Activated CD4-positive, alpha-beta T cell treated with anti-CD3 and anti-CD28 coated beads, Interleukin-2, amount 50 U/mL, for 24 hours (primary cell): ENCODE measurements around the gene CTRB1.

Experiments used
- DNase-seq, 2 donors: peaks; one replicate each; pipeline ENCODE4 v3.0.0-alpha.2; 2020; ENCODE audit warnings: low read depth in 1 of 2, low spot score in 1 of 2

Gene CTRB1

DNA sequence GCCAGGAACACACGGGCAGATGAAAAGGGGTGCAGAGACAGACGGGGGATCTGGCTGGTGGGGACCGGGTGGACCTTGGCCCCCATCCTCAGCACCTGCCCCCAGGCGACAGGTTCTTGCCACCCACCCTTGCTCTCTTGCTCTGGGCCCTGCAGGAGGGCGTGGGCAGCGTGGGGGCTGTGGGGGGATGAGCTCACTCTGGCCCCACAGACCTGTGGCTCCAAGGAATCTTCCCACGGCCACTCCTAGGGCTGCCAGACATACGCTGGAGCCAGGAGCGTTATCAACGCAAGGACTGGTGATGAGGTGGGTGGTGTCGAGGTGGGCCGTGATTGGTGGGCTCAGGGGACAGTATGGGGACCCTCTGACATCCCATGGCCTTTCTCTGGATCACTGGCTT is 6.3 kb downstream of the CTRB1 start:
- DNase-seq: no peak

- no peak for DNase-seq
Measured at GRCh38 chr16:75225678-75226515, 7.1 kb downstream of the CTRB1 start.

DNA sequence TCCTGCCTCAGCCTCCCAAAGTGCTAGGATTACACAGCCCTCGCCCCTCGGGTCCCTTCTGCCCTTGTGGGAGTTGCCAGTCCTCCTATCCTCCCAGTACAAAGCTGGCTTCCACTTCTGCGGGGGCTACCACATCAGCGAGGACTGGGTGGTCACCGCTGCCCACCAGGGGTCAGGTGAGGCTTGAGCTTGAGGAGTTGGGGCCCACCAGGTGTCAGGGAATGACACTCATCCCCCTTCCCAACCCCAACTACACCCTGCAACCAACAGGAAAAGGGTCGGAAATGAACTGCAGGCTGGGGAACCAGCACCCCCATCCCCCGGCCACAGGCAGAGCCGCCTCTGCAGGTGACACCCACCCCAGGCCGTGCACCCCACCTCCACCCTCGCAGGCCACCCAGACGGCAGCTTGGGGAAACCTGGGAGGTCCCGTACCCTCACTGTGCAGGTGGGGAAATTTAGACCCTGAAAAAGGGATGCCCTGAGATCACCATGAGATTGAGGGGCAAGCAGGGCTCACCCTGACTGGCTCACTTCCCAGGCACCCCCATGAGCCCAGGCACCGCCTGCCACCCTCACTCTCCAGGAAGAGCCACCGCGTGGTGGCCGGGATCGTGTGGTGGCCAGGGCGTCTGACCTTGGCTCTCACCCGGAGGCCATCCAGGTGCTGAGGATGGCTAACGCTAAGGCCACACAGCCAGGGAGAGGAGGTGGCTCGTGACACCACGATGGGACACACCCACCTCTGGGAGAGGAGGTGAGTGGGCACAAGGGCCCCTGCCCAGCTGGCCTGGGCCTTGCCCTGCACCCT is 8.0 kb downstream of the CTRB1 start:
- no peak for DNase-seq

GRCh38 chr16:75227361-75228142 is 8.8 kb downstream of the CTRB1 start:
- no peak for DNase-seq

GRCh38 chr16:75228143-75228976 is 9.6 kb downstream of the CTRB1 start:
- no peak for DNase-seq

DNA sequence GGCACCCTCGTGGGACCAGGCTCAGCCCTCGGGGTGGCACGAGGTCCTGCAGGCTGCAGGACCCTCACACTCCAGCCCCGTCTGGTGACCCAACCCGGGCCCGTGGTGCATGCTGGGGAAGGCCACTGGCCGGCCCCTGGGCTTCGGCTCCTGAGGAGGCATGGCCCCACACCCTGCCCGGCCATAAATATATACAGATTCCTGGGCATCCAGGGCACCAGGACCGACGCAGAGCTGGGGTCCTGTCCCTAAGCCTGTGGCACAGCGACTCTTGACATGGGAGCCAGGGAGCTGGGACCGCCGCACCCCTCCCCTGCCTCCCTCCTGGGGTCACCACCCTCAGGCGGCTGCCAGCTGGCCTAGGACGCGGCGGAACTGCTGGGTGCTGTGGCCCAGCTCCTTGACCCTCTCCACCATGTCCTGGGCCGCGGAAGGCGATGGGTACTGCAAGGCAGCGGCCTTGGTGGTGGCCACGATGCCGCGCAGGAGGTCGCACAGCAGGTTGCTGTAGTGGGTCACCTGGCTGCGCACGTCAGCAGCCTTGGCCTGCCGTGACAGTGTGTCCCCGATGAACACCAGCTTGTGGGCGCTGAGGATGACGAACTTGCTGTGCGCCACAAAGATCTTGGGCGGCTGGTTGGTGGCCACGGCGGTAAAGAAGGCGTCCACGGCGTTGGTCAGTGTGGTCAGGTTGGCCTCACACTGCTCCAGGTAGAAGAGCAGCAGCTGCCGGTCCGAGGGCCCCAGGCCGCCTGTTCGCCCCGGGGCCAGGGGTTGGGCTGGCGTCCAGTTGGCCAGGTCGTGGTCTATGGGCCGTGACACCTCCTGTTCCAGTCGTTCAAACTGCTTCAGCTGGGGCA is 10.6 kb downstream of the CTRB1 start:
- DNase-seq: no peak

DNA sequence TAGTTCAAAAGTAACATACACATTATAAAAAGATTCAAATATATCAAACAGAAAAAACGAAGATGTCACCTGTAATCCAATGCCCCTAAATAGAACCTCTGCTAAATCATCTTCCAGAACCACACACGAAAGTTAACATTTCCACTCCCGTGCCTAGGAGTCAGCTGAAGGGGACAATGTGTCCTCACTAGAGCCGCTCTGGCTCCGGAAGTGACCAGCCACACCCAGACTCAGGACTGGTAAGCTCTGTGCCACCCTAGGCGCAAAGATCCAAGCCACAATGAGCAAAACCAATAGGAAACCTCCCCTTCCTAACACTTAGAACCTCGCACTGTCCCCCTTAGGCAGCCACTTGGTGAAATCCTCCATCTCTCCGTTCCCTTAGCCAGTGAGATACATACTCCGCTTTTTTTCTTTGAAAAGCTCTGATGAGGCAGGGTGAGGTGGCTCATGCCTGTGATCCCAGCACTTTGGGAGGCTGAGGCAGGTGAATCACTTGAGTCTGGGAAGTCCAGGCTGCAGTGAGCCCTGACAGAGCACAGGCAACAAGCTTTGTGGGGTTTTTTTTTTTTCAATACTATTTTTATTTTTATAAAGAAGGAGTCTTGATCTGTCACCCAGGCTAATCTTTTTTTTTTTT is 11.8 kb downstream of the CTRB1 start:
- no peak for DNase-seq

GRCh38 chr16:75231570-75231969 is 12.8 kb downstream of the CTRB1 start:
- no peak for DNase-seq

- no peak for DNase-seq
Measured at GRCh38 chr16:75233611-75233938, 14.8 kb downstream of the CTRB1 start.

GRCh38 chr16:75234856-75235696 is 16.3 kb downstream of the CTRB1 start:
- DNase-seq: no peak

DNA sequence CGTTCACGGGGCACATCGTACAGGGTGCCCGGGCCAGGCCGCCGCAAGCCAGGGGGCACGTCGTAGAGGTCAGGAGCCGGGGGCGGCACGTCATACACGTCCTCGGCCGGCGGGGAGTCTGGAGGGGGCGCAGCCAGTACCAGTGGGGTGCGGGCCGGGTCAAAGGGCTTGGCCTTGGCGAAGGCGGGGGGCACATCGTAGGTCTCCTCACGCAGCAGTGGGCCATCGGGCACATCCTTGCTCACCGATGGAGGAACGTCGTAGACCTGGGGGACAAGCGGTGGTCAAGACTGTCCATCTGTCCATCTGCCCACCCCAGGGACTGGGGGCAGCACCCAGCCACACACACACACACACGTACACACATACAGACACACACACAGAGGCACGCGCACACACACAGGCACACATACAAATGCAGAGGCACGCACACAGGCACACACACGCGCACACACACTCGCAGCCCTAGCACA is 17.0 kb downstream of the CTRB1 start:
- DNase-seq: no peak

- DNase-seq: no peak
Measured at GRCh38 chr16:75236232-75236631, 17.4 kb downstream of the CTRB1 start.

- DNase-seq: no peak
Measured at GRCh38 chr16:75236736-75237397, 18.1 kb downstream of the CTRB1 start.

GRCh38 chr16:75237398-75238131 is 18.8 kb downstream of the CTRB1 start:
- no peak for DNase-seq

GRCh38 chr16:75238132-75238852 is 19.5 kb downstream of the CTRB1 start:
- no peak for DNase-seq

DNA sequence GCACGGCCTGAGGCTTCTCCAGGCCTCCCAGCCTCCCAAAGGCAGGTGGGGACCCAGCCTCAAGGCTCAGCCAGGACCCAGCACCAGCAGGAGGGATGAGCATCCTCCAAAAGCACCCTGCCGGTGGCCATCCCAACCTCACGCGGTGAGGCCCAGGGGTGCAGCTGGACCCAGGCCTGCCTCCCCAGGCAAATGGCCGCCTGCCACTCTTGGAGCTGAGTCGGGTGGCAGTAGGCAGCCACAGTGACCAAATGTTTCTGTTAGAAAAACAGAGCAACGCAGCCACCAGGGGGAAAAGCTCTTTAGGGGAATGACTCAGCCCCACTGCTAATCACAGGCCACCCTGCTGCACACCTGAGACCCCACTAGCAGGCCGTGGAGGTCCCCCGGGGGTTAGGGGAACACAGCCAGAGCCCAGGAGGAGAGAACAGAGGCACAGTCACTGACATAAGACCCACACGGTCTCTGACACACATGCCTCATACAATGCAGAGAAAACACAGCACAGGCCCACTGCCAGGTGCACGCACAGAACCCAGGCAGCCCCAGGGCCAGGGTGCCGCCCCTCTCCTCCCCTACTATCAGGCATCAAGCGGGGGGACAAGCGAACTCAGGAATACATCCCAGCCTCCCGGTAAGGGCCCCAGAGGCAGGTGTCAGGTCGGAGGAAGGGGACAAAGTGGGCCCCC is 20.2 kb downstream of the CTRB1 start:
- DNase-seq: no peak
